GM20000 (cell line): Measurements from ENCODE around the gene LGALS4.
"Not testable (repeated sequence)": the region's sequence is repeated elsewhere in the genome, so short reads cannot be mapped to it uniquely, and the experiment has no call there.

Experiments used
- DNase-seq: peaks from one replicate; pipeline ENCODE4 v3.0.0; 2012; ENCODE audit warnings: low spot score
- TF ChIP-seq, protein P1 (sequence below): IDR thresholded peaks from 2 replicates; pipeline ENCODE4 v1.5.1; 2012; ENCODE audit warnings: mild to moderate bottlenecking, control low read depth; ENCODE audit errors: extremely low read depth, missing control alignments

LGALS4 gene

DNA sequence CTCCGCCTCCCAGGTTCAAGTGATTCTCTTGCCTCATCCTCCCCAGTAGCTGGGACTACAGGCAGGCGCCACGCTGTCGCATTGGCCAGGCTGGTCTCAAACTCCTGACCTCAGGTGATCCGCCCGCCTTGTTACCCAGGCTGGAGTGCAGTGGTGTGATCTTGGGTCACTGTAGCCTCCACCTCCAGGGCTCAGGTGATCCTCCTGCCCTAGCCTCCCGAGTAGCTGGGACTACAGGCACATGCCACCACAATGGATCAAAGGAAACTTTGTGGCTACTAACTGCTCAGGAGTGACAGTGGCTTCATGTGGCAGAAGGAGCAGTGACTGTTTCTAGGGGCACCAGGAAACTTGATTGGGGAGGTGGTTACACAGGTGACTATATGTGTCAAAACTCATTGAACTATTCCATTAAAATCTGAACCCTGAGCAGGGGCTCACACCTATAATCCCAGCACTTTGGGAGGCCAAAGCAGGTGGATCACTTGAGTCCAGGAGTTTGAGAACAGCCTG is 27.5 kb downstream of the LGALS4 start:
- DNase-seq = no peak

DNA sequence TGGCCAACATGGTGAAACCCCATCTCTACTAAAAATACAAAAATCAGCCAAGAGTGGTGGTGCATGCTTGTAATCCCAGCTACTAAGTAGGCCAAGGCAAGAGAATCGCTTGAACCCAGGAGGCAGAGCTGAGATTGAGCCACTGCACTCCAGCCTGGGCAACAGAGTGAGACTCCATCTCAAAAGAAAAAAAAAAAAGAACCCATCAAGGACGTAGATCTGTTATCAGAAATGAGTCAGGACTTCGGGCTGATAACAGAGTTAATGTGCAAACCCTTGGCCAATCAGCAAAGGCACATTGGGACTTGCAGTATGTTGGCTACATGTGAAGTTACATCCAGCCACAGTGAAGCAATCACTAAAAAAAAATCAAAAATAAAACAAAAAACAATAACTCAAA is 28.5 kb downstream of the LGALS4 start:
- no peak for DNase-seq
- TF ChIP-seq, protein P1, sequence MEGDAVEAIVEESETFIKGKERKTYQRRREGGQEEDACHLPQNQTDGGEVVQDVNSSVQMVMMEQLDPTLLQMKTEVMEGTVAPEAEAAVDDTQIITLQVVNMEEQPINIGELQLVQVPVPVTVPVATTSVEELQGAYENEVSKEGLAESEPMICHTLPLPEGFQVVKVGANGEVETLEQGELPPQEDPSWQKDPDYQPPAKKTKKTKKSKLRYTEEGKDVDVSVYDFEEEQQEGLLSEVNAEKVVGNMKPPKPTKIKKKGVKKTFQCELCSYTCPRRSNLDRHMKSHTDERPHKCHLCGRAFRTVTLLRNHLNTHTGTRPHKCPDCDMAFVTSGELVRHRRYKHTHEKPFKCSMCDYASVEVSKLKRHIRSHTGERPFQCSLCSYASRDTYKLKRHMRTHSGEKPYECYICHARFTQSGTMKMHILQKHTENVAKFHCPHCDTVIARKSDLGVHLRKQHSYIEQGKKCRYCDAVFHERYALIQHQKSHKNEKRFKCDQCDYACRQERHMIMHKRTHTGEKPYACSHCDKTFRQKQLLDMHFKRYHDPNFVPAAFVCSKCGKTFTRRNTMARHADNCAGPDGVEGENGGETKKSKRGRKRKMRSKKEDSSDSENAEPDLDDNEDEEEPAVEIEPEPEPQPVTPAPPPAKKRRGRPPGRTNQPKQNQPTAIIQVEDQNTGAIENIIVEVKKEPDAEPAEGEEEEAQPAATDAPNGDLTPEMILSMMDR = no peak

More for the DNA sequence above, 27.5 kb downstream of the LGALS4 start:
- TF ChIP-seq, protein P1 = no peak

DNA sequence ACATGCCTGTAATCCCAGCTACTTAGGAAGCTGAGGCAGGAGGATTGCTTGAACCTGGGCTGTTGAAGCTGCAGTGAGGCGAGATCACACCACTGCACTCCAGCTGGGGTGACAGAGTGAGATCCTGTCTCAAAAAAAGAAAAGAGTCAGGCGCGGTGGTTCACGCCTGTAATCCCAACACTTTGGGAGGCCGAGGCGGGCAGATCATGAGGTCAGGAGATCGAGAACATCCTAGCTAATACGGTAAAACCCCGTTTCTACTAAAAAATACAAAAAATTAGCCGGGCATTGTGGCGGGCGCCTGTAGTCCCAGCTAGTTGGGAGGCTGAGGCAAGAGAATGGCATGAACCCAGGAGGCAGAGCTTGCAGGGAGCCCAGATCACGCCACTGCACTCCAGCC is 30.5 kb downstream of the LGALS4 start:
- not testable (repeated sequence) for DNase-seq

DNA sequence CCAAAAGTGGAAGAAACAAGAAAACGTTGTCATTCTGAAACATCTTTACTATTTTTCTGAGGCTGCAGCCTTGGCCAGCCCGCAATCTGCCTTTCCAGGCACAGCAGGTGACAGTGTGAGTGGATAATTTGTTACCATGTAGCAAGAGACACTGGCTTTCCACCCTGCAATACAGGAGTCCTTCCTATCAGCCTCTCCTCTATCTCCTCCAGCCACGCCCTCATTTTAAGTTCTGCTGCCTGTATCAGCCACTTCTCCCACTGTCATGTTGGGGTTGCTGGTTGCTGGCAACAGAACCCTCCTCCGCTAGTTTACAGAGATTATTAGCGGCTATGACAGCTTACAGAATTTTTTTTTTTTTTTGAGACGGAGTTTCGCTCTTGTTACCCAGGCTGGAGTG is 31.7 kb downstream of the LGALS4 start:
- DNase-seq = no peak

DNA sequence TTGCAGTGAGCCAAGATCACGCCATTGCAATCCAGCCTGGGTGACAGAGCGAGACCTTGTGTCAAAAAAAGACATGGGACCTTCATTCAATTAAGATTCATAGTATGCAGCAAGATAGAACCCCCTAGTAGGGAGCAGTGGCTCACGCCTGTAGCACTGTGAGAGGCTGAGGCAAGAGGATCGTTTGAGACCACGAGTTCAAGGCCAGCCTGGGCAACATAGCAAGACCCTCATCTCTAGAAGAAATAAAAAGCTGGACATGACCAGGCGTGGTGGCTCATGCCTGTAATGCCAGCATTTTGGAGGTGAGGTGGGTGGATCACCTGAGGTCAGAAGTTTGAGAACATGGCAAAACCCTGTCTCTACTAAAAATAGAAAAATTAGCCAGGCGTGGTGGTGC is 32.3 kb downstream of the LGALS4 start:
- TF ChIP-seq, protein P1 = no peak
- DNase-seq = no peak

More for the DNA sequence above, 31.7 kb downstream of the LGALS4 start:
- TF ChIP-seq, protein P1 = no peak

DNA sequence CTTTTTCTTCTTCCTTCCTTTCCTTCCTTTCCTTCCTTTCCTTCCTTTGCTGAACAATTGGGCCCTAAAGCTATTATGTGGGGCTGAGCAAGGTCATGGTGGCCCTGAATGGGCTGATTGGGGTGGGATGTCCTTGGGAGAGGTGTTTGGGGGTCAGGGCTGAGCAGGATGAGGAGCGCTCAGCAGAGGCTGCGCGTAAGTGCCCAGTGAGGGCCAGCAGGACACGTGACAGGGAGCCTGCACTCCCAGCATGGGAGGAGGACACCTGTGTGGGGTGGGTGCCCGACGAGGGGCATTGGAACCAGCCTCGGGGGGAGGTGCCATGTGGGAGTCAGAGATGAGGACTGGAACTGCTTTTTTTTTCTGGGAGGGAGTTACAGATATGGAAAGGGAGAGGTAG is 34.0 kb downstream of the LGALS4 start:
- DNase-seq = no peak
- TF ChIP-seq, protein P1 = no peak

DNA sequence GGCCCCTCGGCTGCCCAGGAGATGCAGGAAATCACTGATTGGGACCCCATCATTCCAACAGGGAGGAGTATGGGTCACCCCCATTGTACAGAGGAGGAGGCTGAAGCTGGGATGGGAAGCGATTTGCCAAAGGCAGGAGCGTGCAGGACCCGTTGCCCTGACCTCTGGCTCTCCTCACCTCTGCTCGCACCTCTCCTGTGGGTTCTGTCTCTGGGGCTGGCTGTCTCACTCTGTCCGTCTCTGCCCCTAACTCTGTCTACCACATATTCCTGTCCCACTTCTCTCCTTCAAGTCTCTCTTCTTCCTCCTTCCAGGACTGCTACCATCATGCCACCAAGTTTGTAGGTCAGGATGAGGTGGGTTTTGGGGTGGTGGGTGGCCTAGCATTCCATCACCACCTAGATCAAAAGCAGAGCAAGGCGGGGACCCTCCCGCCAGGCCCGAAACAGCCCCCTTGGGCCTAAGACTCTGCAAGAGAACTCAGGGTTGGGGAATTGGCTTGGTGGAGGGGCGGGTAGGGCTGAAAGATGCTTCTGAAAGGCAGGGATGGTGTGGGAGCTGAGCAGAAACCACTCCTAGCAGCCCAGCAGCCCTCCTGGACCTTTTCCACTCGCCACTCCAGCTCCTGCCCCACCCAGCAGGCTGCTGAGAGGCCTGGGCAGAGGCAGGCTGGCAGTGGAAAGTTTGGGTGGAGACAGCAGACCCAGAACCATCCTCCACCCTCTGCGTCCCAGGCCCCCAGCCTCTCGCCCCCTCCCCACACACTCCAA is 38.4 kb downstream of the LGALS4 start:
- TF ChIP-seq, protein P1 = no peak
- DNase-seq = no peak
